ENCODE data around the gene AFF1.
"Not testable (repeated sequence)": the region's sequence is repeated elsewhere in the genome, so short reads cannot be mapped to it uniquely, and the experiment has no call there.

AFF1 gene

DNA sequence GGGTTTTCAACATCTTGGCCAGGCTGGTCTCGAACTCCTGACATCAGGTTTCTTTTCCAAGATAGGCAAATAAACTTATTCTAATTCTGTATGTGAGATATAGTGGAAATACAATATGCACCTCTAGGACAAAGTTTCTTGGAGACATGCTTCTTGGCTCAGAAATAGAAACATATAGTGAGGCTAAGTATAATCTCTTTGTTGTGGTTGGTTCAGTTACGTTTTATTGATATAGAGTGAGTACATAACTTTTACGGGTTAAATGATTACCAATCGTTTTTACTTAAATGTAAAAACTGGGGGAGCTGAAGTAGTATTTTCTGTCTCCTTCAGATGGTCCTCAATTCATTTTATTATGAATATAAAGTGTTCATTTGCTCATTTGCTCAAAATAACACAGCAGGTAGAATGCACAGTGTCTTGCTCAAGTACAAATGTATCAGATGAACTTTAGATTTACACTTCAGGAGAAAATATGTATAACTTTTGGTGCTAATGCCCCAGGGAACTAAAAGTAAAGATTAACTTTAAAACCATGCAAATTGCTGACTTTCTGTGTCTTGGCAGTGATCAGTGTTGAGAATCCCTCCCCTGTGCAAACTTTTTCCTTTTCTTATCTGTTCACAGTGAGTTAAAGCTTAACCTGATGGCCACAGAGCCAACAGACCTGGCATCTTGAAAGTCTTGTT is 77.6 kb downstream of the AFF1 start:
- no peak for DNase-seq

DNA sequence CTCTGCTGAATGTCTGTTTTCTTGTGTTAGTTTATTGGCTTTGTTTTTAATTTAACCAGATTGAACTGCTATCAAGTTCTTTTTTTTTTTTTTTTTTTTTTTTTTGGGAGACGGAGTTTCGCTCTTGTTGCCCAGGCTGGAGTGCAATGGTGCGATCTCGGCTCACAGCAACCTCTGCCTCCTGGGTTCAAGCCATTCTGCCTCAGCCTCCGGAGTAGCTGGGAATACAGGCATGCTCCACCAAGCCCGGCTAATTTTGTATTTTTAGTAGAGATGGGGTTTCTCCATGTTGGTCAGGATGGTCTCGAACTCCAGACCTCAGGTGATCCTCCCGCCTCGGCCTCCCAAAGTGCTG is 78.1 kb downstream of the AFF1 start:
- DNase-seq = not testable (repeated sequence)

DNA sequence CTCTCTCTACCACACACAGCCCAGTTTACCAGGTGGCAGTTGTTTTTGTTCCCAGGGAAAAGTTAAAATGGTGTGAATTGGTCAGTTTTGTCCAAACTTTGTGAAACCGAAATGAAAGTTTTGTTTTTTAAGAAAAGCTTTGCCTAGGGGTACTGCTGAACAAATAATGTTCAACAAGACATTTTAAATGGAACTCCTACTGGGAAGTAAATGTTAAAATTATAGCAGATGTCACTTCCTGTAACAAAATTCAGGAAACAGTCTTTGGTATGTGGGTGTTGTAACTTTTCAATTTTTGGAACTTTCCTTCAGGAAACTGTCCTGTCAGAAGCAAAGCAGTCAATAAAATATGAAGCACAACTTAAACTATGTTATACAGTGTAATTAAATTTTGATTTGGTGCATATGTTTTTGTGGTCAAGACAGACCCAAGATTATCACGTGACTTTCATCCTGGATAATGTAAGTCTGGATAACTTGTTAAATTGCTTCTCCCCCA is 79.5 kb downstream of the AFF1 start:
- no peak for DNase-seq

DNA sequence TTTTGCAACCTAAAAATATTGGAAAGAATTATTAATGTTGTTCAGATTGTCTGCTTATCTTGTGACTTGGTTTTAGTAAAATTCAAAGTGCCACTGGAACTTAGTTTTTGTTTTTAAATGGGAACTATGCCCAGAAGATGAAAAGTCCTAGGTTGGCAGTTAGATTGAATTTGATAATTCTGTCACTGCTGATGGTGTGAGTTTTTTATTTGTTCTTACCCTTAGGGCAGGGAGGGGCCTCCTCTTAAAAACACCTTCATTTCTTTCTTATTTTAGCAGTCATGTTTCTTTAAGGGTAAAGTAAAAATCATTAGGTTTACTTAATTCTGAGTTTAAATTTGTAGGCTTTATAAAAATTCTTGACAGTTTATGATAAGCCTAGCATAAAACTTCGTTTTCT is 80.6 kb downstream of the AFF1 start:
- no peak for DNase-seq

DNA sequence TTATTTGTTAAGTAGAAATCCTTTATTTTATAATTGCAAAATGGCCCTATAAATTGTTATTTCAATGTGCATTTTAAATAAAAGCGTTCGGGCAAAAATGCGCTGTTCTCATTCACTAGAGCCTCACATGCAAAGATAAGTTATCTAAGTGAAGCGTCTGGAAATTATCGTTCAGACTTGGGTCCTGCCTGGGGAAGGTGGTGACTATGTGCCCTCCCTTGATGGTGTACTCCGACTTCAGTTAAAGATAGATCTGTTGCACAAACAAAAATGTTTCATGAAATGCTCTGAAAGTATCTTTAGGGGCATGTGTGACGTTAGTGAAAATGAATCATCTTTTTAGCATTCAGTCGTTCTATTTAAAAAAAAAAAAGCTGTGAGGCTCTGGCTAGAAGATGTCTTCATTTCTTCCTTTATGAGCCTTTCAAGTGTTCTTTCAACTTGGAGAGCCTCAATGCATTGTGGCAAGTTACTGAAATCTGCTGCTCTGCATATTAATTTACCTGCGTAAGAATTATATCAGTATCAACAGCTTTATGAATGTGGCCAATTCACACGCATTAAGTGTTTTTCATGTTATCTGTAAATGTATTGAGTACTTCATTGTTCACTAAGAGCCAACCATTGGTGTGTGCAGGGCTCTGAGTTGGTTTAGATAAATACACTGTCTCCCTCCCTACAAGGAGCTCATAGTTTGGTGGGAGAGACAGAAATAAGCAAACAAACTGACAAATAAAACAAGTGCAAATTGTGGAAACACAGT is 83.0 kb downstream of the AFF1 start:
- DNase-seq = no peak

DNA sequence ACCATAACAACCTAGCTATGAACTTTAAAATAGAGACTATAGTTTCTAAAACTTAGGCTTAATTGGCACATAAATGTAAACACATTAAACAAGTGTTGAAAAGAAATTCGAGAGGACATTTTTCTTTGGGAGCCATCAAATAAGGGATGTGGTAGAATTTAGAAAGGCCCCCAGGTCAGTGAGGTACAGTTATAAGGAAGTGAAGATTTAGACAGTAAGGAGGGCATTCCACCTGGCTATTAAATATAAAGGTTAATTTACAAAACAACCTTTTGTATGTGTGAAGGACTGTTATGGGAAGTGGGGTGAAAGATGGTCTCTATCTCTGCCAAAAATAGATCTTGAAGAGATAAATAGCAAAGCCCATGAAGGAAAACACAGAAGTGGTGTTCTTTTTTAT is 83.9 kb downstream of the AFF1 start:
- no peak for DNase-seq

DNA sequence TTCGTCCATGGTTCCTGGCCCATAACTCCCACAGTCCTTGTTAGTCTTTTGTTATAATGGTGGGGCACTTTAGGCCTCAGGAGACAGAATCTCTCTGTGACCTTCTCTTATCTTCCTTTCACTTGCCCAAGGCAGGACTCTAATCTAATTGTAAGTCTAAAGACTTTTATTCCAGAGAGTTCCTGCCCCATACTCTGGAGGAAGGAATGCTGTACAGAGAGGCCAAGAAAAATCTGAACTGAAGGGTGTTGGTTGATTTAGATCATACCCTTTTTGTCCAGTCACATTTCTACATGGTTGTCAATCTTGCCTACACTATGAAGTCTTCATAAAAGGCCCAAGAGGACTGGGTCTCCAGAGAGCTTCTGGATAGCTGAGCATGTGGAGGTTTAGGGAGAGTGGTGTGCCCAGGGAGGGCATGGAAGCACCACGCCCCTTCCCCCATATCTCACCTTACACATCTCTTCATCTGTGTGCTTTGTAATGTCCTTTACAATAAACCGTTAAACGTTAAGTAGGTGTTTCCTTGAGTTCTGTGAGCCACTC is 84.5 kb downstream of the AFF1 start:
- no peak for DNase-seq

DNA sequence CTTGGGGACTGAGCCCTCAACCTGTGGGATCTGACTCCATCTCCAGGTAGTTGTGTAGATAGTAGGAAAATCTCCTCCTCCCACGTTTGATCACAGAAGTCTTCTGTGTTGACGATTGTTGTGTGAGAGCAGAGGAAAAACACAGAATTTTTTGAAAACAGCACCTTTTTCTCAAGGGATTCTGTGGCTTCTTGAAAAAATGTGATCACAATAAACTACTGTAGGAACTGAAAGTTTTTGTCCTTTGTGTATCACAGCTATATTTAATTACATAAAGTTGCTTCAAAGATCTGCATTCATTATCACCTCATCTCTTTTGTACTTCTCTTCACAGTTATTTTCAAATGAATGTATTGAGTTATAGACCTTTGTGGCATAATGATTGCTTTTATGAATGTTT is 85.1 kb downstream of the AFF1 start:
- DNase-seq = no peak

DNA sequence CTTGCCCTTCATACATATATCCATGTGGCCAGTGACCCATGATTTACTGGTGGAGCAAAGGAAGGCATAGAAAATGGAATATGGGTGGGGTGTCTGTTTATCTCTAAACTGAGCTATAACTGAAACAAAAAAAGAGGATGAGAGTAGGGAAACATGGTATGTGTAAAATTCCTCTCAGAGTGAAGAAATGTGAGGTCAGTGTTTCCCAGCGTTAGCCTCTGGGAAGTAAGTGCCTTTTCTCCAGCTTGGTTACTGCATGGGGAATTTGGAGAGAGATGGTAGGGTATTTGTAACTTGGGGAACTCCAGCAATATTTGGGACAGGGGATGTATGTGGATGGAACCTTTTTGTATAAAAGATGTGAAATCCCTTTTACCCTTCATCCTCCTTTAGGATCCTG is 89.4 kb downstream of the AFF1 start:
- no peak for DNase-seq

DNA sequence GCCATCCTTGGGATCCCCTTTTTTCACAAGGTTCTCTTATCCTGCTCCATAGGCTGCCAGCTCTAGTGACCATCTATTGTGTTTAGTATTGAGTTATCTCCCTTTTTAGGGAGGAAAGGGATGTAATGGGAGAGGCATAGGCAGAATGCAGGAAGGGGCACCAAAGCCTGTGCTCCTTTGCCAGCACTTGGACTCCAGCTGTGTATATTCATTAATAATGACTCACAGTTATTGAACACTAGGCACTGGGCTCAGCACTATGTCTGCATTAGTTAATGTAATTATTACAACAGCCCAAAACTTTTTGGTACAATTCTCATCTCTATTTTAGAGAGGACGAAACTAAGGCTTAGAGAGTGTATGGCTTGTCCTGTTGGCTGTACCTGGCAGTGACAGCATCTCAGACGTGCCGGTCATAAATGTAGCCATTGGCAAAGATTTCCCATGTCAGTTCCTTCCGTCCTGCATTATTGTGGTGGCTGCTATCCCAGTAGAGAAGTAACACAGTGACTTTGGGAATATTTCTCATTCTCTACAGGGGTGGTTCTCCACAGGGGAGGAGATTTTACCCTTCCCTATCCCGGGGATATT is 90.3 kb downstream of the AFF1 start:
- no peak for DNase-seq

DNA sequence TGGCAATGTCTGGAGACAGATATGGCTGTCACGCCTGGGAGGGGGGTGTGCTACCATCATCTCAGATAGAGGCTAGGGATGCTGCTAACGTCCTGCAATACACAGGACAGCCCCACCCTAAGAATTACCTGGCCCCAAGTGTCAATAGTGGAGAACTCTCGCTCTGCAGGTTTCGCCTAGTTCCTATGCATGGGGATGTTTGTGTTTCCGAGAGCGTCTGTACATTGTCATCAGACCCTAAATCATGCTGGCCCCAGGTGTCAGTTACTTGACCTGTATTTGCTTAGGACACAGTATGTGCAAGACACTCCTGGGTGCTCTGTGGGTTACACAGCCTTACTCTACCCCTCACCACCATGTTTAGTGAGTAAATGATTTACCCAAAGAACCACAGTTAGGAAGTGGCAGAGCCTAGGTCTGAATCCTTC is 90.8 kb downstream of the AFF1 start:
- DNase-seq = no peak

DNA sequence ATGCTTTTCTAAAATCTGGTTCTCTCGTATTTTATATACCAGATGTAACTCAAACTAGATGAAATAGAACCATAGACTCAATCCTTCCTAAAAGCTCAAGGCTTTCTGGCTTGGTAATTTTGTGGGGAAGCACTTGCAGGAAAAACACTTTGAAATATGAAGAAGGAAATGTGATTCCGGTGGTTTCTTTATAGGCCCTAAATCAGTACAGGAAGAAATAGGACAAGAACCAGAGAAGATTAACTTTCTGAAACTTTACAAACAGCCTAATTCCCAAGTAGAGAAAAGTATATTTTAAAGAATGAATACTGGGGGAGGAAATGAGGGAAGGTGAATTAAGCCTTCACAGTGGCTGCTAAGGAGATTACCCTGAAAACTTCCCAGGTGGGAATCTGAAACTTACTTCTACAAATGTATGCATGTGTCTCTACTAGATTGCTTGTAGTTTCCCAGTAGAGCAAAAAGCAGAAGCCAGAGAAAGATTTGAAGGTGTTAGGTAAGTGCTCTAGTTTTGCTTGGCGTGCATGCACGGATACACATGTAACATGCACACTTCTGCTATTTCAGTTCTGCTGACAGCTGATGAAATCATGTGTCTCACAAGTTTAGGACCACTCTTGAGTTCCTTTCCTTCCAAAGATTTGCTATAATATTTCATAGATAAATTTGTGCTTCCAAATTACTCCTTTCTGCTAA is 92.1 kb downstream of the AFF1 start:
- DNase-seq = no peak

DNA sequence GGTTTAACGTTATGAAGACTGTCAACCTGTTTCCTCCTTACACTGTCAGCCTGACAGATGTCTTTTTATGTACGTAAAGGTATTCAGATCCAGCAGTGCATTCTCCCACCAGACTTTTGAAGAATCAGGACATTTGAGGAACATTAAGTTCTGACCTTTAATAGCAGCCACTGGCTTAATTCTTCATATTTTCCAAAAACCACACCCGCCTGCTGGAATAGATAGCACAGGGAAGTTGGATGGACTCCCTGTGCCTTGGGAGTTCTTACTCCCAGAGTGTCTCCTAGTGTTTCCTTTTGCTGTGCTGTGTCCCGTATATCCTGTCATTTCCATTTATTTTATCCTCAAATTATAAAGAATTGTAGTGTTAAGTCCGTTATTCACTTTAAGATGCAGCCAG is 94.5 kb downstream of the AFF1 start:
- no peak for DNase-seq

DNA sequence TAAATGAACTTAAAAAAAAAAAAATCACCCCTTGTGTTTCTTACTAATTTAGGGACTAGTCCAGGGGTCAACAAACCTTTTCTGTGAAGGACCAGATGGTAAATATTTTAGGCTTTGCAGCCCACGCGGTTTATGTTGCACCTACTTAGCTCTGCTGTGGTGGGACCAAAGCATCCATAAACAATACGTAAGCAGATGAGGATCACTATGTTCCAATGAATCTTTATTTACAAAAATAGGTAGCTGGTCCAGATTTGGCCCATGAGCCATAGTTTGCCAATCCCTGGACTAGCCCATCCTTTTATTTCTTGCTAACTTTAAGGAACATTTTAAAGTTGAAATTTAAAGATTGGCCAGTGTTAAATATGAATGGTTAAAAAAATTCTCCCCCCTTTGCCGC is 95.3 kb downstream of the AFF1 start:
- DNase-seq = no peak

DNA sequence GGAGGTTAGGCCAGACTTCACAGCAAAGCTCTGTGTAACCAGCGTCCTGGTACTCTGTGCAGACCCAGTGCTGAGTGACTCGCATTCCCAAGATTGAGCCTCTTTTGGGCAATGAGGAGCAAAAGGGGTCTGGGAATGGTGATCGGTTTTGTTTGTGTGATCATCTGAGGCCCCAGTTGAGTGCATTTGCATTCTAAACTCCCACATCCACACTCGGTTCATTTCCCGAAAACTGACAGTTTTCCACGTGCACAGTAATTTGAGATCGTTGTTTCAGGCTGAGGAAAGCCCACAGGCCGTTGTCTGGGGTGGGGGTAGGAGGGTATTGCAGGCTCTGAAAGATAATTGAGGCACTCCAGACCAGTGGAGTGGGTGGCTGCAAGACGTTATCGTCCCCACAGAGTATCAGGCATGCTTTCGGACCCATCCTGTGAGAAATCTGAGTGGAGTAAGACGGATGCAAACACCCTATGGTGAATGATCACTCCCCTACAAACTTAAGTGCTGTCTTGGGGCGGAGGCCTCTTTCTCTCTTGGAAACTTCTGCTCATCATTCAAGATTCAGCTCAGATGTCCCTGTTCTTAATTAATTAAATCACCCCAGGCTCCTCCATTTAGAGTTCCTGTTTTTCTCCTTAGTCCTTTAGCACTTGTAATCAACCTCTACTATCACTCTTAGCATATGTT is 96.1 kb downstream of the AFF1 start:
- no peak for DNase-seq

DNA sequence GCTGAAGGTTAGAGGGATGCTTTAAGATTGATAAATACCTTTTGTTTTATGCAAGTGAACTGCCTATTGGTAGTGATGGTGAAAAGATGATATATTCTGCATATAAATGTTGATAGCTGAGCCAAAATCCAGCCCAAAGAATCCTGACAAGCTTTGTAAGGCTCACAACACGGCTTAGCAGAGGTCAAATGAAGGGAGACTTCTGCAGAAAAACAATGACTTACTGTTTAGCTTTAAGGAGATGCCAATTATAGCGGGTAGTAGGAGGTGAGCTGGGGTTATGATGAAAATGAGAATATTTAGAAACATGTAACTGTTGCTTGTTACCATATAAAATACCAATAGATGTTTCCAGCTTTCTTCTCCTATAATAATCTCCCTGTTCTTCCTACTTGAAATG is 97.1 kb downstream of the AFF1 start:
- DNase-seq = no peak

DNA sequence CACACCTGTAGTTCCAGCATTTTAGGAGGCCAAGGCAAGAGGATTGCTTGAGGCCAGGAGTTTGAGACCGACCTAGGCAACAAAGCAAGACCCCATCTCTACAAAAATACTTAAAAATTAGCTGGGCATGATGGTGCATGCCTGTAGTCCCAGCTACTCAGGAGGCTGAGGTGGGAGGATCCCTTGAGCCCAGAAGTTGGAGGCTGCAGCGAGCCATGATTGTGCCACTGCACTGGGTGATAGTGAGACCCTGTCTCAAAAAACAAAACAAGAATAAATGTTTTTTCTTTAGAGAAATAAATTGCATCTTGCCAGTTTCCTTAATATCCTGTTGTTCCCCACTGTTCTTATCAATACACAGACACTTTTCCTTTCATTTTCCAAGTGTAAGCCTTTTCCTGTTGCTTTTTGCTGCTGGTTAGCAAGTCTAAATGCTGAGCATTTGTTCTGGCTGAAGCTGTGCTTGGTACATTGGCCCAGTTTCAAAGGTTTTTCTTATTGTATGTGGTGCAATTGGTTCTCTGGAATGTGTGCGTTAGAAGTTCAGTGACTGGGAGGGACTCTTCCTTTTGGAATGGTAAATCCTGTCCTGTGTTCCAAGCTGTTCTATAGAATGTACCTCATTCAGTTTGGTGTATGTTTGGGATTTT is 98.2 kb downstream of the AFF1 start:
- no peak for DNase-seq

DNA sequence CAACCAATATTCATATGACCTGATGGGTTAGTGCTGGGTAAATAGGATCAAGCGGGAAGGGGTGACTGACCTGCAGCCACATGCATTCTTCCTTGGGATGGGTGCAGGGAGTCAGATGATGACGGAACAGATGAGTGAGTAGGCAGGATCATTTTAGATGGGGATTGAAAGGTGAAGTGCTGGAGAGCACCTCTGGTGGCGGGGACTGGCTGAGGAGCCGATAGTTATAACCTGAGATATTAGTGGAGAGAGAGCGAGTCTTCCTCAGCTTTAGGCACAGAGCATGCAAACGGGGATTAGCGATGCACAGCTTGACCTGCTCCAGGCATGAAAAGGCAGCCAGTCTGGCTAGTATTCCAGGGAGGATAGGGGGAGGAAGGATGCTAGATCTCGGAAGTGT is 99.1 kb downstream of the AFF1 start:
- no peak for DNase-seq

DNA sequence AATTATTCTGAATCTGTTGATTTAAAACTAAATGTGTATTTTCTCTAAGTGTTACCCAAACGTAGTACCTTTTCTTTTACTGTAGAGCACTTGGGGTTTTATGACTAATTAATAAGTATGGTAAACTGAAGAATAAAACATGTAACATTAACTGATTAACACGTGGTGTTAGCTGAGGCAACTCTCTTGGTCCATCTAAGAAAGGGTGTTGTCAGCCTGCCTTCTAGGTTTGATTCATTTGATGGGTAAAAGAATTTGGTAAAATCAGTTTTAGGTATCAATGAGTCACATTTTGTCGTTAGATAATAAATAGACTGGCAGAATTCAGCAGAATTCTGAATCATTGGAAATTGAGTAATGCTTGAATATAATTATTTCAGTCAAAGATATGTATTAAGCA is 99.7 kb downstream of the AFF1 start:
- DNase-seq = no peak

DNA sequence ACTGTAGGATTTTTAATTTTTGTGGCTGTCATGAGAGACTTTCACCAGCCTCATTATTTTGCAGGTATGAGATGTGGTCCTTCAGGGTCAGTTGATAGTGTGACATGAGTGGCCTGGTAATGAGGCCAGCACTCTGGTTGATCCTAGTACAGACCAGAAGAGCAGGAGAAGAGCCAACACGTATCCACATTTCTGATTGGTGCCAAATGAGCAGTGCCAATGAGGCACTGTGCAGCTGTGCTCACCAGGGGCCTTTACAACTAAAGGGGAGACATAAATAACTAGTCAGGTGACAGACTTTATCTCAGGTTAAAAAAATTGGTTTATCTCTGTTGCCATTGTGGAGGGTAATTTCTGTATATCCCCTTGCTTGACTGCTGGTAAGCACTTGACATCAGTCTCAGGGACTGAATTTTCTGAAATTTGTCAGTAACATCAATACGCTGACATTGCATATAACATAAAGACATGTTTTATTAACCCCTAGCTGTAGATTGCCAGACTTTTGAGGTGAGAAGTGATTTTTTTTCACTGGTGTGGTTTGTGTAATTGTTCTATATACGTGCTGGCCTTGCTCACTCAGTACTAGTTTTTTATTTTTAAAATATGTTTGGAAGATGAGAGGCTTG is 101.2 kb downstream of the AFF1 start:
- DNase-seq = no peak

DNA sequence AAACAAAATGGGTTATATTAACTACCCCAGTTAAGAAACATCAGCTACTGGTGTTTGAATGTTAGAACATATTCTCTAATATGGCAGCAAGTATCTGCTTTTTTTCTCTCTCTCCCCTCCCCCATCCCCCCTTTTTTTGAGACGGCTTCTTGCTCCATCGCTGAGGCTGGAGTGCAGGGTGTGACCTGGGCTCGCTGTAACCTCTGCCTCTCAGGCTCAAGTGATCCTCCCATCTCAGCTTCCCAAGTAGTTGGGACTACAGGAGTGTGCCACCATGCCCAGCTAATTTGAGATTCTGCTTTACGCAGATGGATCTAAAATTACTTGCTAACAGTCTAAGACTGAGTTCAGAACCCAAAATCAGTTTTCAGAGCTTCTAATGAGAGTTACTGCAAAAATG is 101.9 kb downstream of the AFF1 start:
- DNase-seq = no peak

DNA sequence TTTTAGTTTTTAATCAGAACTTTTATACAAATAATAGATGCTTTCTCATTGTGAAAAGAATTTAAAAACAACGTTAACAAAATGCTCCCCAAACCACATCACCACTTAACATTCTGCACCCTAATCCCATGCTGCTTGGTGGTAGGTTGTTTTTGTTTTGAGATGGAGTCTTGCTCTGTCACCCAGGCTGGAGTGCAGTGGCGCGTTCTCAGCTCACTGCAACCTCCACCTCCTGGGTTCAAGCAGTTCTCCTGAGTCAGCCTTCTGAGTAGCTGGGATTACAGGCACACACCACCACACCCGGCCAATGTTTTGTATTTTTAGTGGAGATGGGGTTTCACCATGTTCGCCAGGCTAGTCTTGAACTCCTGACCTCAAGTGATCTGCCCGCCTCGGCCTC is 102.4 kb downstream of the AFF1 start:
- DNase-seq = not testable (repeated sequence)
